Heart right ventricle (tissue), 16 donors: ENCODE data around the gene RIOK2. TPM values are rescaled to one million over a fixed set of nuclear protein-coding genes. Genes with fewer than 3 reads are reported as not detected.

Experiments
- ATAC-seq, 8 donors: fragments of 200-7000 bp; cut with Tn5 transposase; one replicate each; pipeline ENCODE4 v1.9.1; 2020; ENCODE audit warnings: mild to moderate bottlenecking in 8 of 8, moderate library complexity in 8 of 8, moderate number of reproducible peaks in 1 of 8
- DNase-seq, 2 donors: peaks; one replicate each; pipeline ENCODE4 v3.0.0-alpha.2; 2020
- H3K27ac ChIP-seq, 10 donors: fragments of 200-600 bp; sonication (generic) in 2 of 10; one replicate each; pipeline versions ENCODE4 v1.5.0 to v1.8.0; 2020 to 2022; ENCODE audit warnings: mild to moderate bottlenecking in 3 of 10
- H3K27me3 ChIP-seq, 7 donors: fragments of 200-600 bp; one replicate each; pipeline ENCODE4 v1.8.0; 2021 to 2022; ENCODE audit warnings: mild to moderate bottlenecking in 2 of 7
- H3K36me3 ChIP-seq, 9 donors: fragments of 200-600 bp; sonication (generic) in 1 of 9; one replicate each; pipeline versions ENCODE4 v1.5.0 to v1.8.0; 2020 to 2022; ENCODE audit warnings: mild to moderate bottlenecking in 2 of 9
- H3K4me1 ChIP-seq, 9 donors: fragments of 200-600 bp; sonication (generic) in 1 of 9; one replicate each; pipeline versions ENCODE4 v1.5.0 to v1.8.0; 2020 to 2022; ENCODE audit warnings: mild to moderate bottlenecking in 4 of 9
- H3K4me3 ChIP-seq, 10 donors: fragments of 200-600 bp; sonication (generic) in 2 of 10; one replicate each; pipeline versions ENCODE4 v1.5.0 to v1.8.0; 2020 to 2022; ENCODE audit warnings: mild to moderate bottlenecking in 7 of 10, moderate library complexity in 2 of 10
- H3K9me3 ChIP-seq, 11 donors: fragments of 200-600 bp in 10 of 11; sonication (generic) in 2 of 11; one replicate each; pipeline versions ENCODE4 v1.5.0 to v1.8.0; 2013 to 2022; ENCODE audit warnings: mild to moderate bottlenecking in 2 of 11, control low read depth in 1 of 11, moderate library complexity in 1 of 11
- CTCF ChIP-seq, 9 donors: fragments of 200-600 bp; sonication (generic) in 2 of 9; IDR thresholded peaks; one replicate each; pipeline versions ENCODE4 v1.5.0 to v1.8.0; 2021 to 2022; ENCODE audit warnings: antibody characterized with exemption in 9 of 9, mild to moderate bottlenecking in 5 of 9, moderate library complexity in 1 of 9
- WGBS, 2 donors: extraction: QIAGEN DNeasy Blood & Tissue Kit; methylation state at CpG; one replicate each; pipeline ENCODE4 v1.1.7; 2013; ENCODE audit warnings: inconsistent platforms in 1 of 2; 5-methylcytosine and 5-hydroxymethylcytosine counted together
- intact Hi-C, 10 donors: fragments of 100-400 bp; cut with DNase I; formaldehyde crosslinking; loops; one replicate each; pipeline versions ENCODE4 v1.11.1 to v1.14.2; 2022
- polyA plus RNA-seq, 2 donors: library from polyadenylated mRNA; stranded (reverse); fragments of 200-250 nt; gene quantifications; one replicate each; pipeline ENCODE4 v1.2.3, GENCODE V29; 2013
- total RNA-seq, 10 donors: library from RNA; stranded (reverse); fragmentation: NEBNext Ultra II Directional in 3 of 10; extraction: Animal tissue kit (Norgen Biotek cat#: 25700) in 3 of 10; gene quantifications; one replicate each; pipeline versions ENCODE4 v1.2.1 to v1.2.4, GENCODE V29; 2021 to 2023
- donor health status: Arrhythmogenic right ventricular cardiomyopathy.
- donor health status: ischemic (EF 13 %, LVEDD 7.1; RV severe dilation, severe dysfunction).
- donor health status: healthy with polysubstance abuse.
- donor health status: DM: no; HTN: yes; CAD: no.
- donor health status: DM: no; HTN: no; CAD: no.
- donor health status: ischemic (EF 25% LVEDD 6.9; RV normal size, moderate dysfunction).
- donor health status: ischemic (EF 25% LVEDD 5.7; RV mildly dilated, moderate dysfunction).
- donor health status: healthy.
- donor health status: DM: yes; HTN: yes; CAD: no.
- donor health status: Ischemic cardiomyopathy.
- donor health status: ischemic (EF 35%, LVEDD 5.7; RV mildly dilated, moderate dysfunction).
- donor health status: nonischemic (EF 11% LVEDD 7.7; RV severe dilation, severe dysfunction).
- donor health status: DM: yes; HTN: yes; CAD: no.
- donor health status: PGD.
- donor health status: ischemic (EF 29% LVEDD 5.4; RV normal size, mild dysfunction).
- donor health status: nonischemic (EF 23%, LVEDD 6.1; RV moderate dilation, normal function).

The RIOK2 gene
- total and polyA plus RNA-seq, 12 donors: 7.9 to 24.5 (median 19.7) TPM

- Histone ChIP-seq H3K9me3 (no peaks in the 10 kb centered on the region), H3K27me3 (no peaks in the 10 kb centered on the region), H3K4me3 (no peak overlapping the region), H3K4me1 (peaks cover 0 to 6% (median 0%) of the 10 kb centered on the region in 9 donors), H3K27ac (no peak overlapping the region), H3K36me3 (no peaks in the 10 kb centered on the region)
- 91 to 93% methylated on average over 5 of the region's 5 CpGs for WGBS, 2 donors
- DNase-seq (no peak), ATAC-seq (no peak)
- intact Hi-C loops: no loop called here
- no peak for TF ChIP-seq CTCF (IDR thresholded peaks at IDR 0.05)
Measured at GRCh38 chr5:97111004-97111403, 72.0 kb downstream of the RIOK2 start.

Other genes with a start within 250 kb of the RIOK2 start
- gene LNPEP, start 247.2 kb downstream of the RIOK2 start, total RNA-seq: 10 to 100 TPM; 46.7 to 87.4 (median 70.0) TPM
- 1 to 10 TPM; 5.4 to 7.8 TPM for gene LNPEP, start 247.2 kb downstream of the RIOK2 start, polyA plus RNA-seq
- not detected for gene LIX1, start 40.6 kb downstream of the RIOK2 start, total RNA-seq
- gene LIX1, start 40.6 kb downstream of the RIOK2 start, polyA plus RNA-seq: under 1 TPM in 1 of 2 donors, not detected in 1; 0.01 TPM